Uterus (tissue), 4 donors: ENCODE measurements around the gene CSF3R. TPM values are rescaled to one million over a fixed set of nuclear protein-coding genes. Genes with fewer than 3 reads are reported as not detected.

Experiments used
- DNase-seq, 2 donors: peaks; one replicate each; pipeline ENCODE4 v3.0.0-alpha.2; 2019 to 2020
- H3K27ac ChIP-seq, 2 donors: fragments of 200-600 bp; sonication (generic); 1 replicate in 1 of 2; 2 replicates in 1 of 2; pipeline ENCODE4 v1.5.1; 2016 to 2018
- H3K27me3 ChIP-seq, 2 donors: fragments of 200-600 bp; sonication (generic); one replicate each; pipeline ENCODE4 v1.5.1; 2018 to 2019; ENCODE audit warnings: control low read depth in 1 of 2
- H3K36me3 ChIP-seq, 2 donors: fragments of 200-600 bp; sonication (generic); one replicate each; pipeline ENCODE4 v1.5.1; 2019; ENCODE audit warnings: control low read depth in 1 of 2
- H3K4me1 ChIP-seq, 2 donors: fragments of 200-600 bp; sonication (generic); one replicate each; pipeline ENCODE4 v1.5.1; 2018 to 2019; ENCODE audit warnings: control low read depth in 1 of 2
- H3K4me3 ChIP-seq, 2 donors: fragments of 200-600 bp; sonication (generic); 1 replicate in 1 of 2; 2 replicates in 1 of 2; pipeline ENCODE4 v1.5.1; 2018 to 2019; ENCODE audit warnings: mild to moderate bottlenecking in 1 of 2
- H3K9me3 ChIP-seq, 2 donors: fragments of 200-600 bp; sonication (generic); one replicate each; pipeline ENCODE4 v1.5.1; 2019; ENCODE audit warnings: control low read depth in 1 of 2
- CTCF ChIP-seq, 4 experiments: fragments of 200-600 bp in 2 of 4; fragments of 450-650 bp in 2 of 4; sonication (generic) in 2 of 4; IDR thresholded peaks; one replicate each; pipeline ENCODE4 v1.5.1; 2016 to 2019; ENCODE audit warnings: antibody characterized with exemption in 4 of 4, mild to moderate bottlenecking in 2 of 4, moderate library complexity in 1 of 4
- POLR2A ChIP-seq, 2 donors: fragments of 450-650 bp; IDR thresholded peaks; one replicate each; pipeline ENCODE4 v1.6.1; 2016; ENCODE audit warnings: antibody characterized with exemption in 2 of 2, mild to moderate bottlenecking in 1 of 2, moderate library complexity in 1 of 2
- intact Hi-C: fragments of 100-400 bp; cut with DNase I; formaldehyde crosslinking; loops from one replicate; pipeline ENCODE4 v1.15.1; 2023; ENCODE audit warnings: low total_unique reads
- total RNA-seq, 4 donors: library from RNA; depleted of rRNA in 3 of 4; stranded (reverse); fragments of >200 nt in 3 of 4; gene quantifications; one replicate each; pipeline versions ENCODE4 v1.1.0 to v1.2.4, GENCODE V29; 2014 to 2023
- donor health status: DM: yes; HTN: yes; CAD: no.

CSF3R gene
- total RNA-seq, 4 donors from 2014 or later, result 4.9 to 9.7 (median 6.6) TPM

GRCh38 chr1:36522461-36523229 is 39.9 kb upstream of the CSF3R start:
- Histone ChIP-seq H3K4me3 (no peak overlapping the region), H3K9me3 (no peaks in the 10 kb centered on the region), H3K4me1 (no peaks in the 10 kb centered on the region), H3K36me3 (no peaks in the 10 kb centered on the region), H3K27ac (no peak overlapping the region), H3K27me3 (no peaks in the 10 kb centered on the region)
- DNase-seq, result no peak
- TF ChIP-seq POLR2A (IDR thresholded peaks at IDR 0.05) (no peak), CTCF (IDR thresholded peaks at IDR 0.05) (no peak)
- intact Hi-C loops, result no loop called here

- H3K36me3 ChIP-seq, result no peaks in the 10 kb centered on the region
- H3K27ac ChIP-seq, result no peak overlapping the region
- no peaks in the 10 kb centered on the region for H3K27me3 ChIP-seq
- H3K9me3 ChIP-seq, result no peaks in the 10 kb centered on the region
- H3K4me1 ChIP-seq, result no peaks in the 10 kb centered on the region
- no peak overlapping the region for H3K4me3 ChIP-seq
- intact Hi-C loops, result no loop called here
- DNase-seq, result no peak
- TF ChIP-seq POLR2A (IDR thresholded peaks at IDR 0.05), result no peak
- no peak for TF ChIP-seq CTCF (IDR thresholded peaks at IDR 0.05)
Observed at GRCh38 chr1:36522021-36522420, 39.3 kb upstream of the CSF3R start.

GRCh38 chr1:36520771-36521420 is 38.2 kb upstream of the CSF3R start:
- no peak overlapping the region for H3K4me3 ChIP-seq
- no peak for DNase-seq
- TF ChIP-seq CTCF (IDR thresholded peaks at IDR 0.05), result no peak
- intact Hi-C loops, result no loop called here
- H3K9me3 ChIP-seq, result no peaks in the 10 kb centered on the region
- H3K36me3 ChIP-seq, result no peaks in the 10 kb centered on the region
- no peaks in the 10 kb centered on the region for H3K4me1 ChIP-seq
- no peaks in the 10 kb centered on the region for H3K27me3 ChIP-seq
- no peak overlapping the region for H3K27ac ChIP-seq

GRCh38 chr1:36520056-36520455 is 37.3 kb upstream of the CSF3R start:
- Histone ChIP-seq H3K4me1 (no peaks in the 10 kb centered on the region), H3K36me3 (no peaks in the 10 kb centered on the region), H3K27me3 (no peaks in the 10 kb centered on the region), H3K27ac (no peak overlapping the region), H3K4me3 (no peak overlapping the region), H3K9me3 (no peaks in the 10 kb centered on the region)
- no peak for DNase-seq
- TF ChIP-seq POLR2A (IDR thresholded peaks at IDR 0.05) (no peak), CTCF (IDR thresholded peaks at IDR 0.05) (no peak)
- intact Hi-C loops, result no loop called here

GRCh38 chr1:36517011-36517771 is 34.5 kb upstream of the CSF3R start:
- intact Hi-C loops, result no loop called here
- no peak for DNase-seq
- H3K27ac ChIP-seq, result no peak overlapping the region

More at GRCh38 chr1:36517011-36517771, 34.5 kb upstream of the CSF3R start:
- Histone ChIP-seq H3K9me3 (no peaks in the 10 kb centered on the region), H3K4me1 (no peaks in the 10 kb centered on the region), H3K36me3 (no peaks in the 10 kb centered on the region), H3K4me3 (no peak overlapping the region), H3K27me3 (no peaks in the 10 kb centered on the region)
- TF ChIP-seq CTCF (IDR thresholded peaks at IDR 0.05) (no peak), POLR2A (IDR thresholded peaks at IDR 0.05) (no peak)
